Stimulated activated CD4-positive, alpha-beta T cell treated with anti-CD3 and anti-CD28 coated beads, Interleukin-15, amount 100 ng/mL, for 1 hour (primary cell): ENCODE results near the gene ZBTB12.
A peak's percentile ranks its signal among the peaks of the same experiment; 100 is the strongest.
"Not testable (repeated sequence)": the region's sequence is repeated elsewhere in the genome, so short reads cannot be mapped to it uniquely, and the experiment has no call there.

Experiments used
- DNase-seq, 2 donors: peaks; one replicate each; pipeline ENCODE4 v3.0.0-alpha.2; 2020; ENCODE audit warnings: low read depth in 1 of 2, low spot score in 1 of 2

The ZBTB12 gene

GRCh38 chr6:31922942-31923341 lies 21.1 kb upstream of the ZBTB12 start:
- DNase-seq = no peak

- DNase-seq = no peak
Observed at GRCh38 chr6:31920811-31921210, 18.9 kb upstream of the ZBTB12 start.

- DNase-seq = no peak
Observed at GRCh38 chr6:31919624-31920303, 17.9 kb upstream of the ZBTB12 start.

GRCh38 chr6:31918069-31918720 lies 16.3 kb upstream of the ZBTB12 start:
- no peak for DNase-seq

- DNase-seq = no peak
Observed at GRCh38 chr6:31915756-31916155, 13.9 kb upstream of the ZBTB12 start.

GRCh38 chr6:31915351-31915750 lies 13.5 kb upstream of the ZBTB12 start:
- no peak for DNase-seq

- no peak for DNase-seq
Observed at GRCh38 chr6:31911826-31912585, 10.1 kb upstream of the ZBTB12 start.

GRCh38 chr6:31909298-31909697 lies 7.4 kb upstream of the ZBTB12 start:
- not testable (repeated sequence) for DNase-seq

GRCh38 chr6:31908791-31909190 lies 6.9 kb upstream of the ZBTB12 start:
- no peak for DNase-seq

GRCh38 chr6:31908255-31908654 lies 6.4 kb upstream of the ZBTB12 start:
- not testable (repeated sequence) for DNase-seq

- DNase-seq = no peak
Observed at GRCh38 chr6:31907158-31907813, 5.4 kb upstream of the ZBTB12 start.

GRCh38 chr6:31906727-31907126 lies 4.8 kb upstream of the ZBTB12 start:
- DNase-seq = not testable (repeated sequence)

GRCh38 chr6:31906122-31906521 lies 4.2 kb upstream of the ZBTB12 start:
- DNase-seq = no peak

GRCh38 chr6:31905041-31905440 lies 3.2 kb upstream of the ZBTB12 start:
- DNase-seq = no peak

- no peak for DNase-seq
Observed at GRCh38 chr6:31903957-31904356, 2.1 kb upstream of the ZBTB12 start.

- DNase-seq = peak; percentile 26 to 61
Observed at GRCh38 chr6:31901415-31901952, 402 bp downstream of the ZBTB12 start.

- DNase-seq = no peak
Observed at GRCh38 chr6:31900917-31901414, 920 bp downstream of the ZBTB12 start.

GRCh38 chr6:31899882-31900722 lies 1.8 kb downstream of the ZBTB12 start:
- DNase-seq = no peak

GRCh38 chr6:31899215-31899614 lies 2.7 kb downstream of the ZBTB12 start:
- no peak for DNase-seq

- no peak for DNase-seq
Observed at GRCh38 chr6:31898383-31899011, 3.4 kb downstream of the ZBTB12 start.
